Nephron progenitor cell (in vitro differentiated cells): ENCODE data around the gene CTSD.

ENCODE experiments used
- DNase-seq: peaks from one replicate; pipeline ENCODE4 v3.0.0; 2021
- H3K27ac Mint-ChIP-seq: 2 replicates; pipeline ENCODE4 v1.8.0; 2021; ENCODE audit warnings: mild to moderate bottlenecking, moderate library complexity, mixed read lengths
- H3K27me3 Mint-ChIP-seq: 2 replicates; pipeline ENCODE4 v1.8.0; 2021; ENCODE audit warnings: mild to moderate bottlenecking, low read depth, mixed read lengths; ENCODE audit not compliant: poor library complexity
- H3K36me3 Mint-ChIP-seq: 2 replicates; pipeline ENCODE4 v1.8.0; 2021; ENCODE audit warnings: low read depth, mixed read lengths
- H3K4me1 Mint-ChIP-seq: 2 replicates; pipeline ENCODE4 v1.8.0; 2021; ENCODE audit warnings: mixed read lengths
- H3K4me3 Mint-ChIP-seq: 2 replicates; pipeline ENCODE4 v1.8.0; 2021; ENCODE audit warnings: mild to moderate bottlenecking, moderate library complexity, mixed read lengths
- H3K9me3 Mint-ChIP-seq: 2 replicates; pipeline ENCODE4 v1.8.0; 2021; ENCODE audit warnings: mild to moderate bottlenecking, moderate library complexity, mixed read lengths
- CTCF ChIP-seq: fragments of 200-600 bp; sonication (generic); IDR thresholded peaks from 2 replicates; pipeline ENCODE4 v1.5.0; 2021; ENCODE audit warnings: antibody characterized with exemption

Gene CTSD

GRCh38 chr11:1727096-1727690 is 36.5 kb downstream of the CTSD start:
- Mint-ChIP-seq H3K27me3 (peaks cover 64% of the 10 kb centered on the region), H3K4me3 (no peak overlapping the region), H3K9me3 (peaks cover 22% of the 10 kb centered on the region), H3K4me1 (peaks cover 8% of the 10 kb centered on the region), H3K27ac (no peak overlapping the region), H3K36me3 (no peaks in the 10 kb centered on the region)
- DNase-seq, result no peak
- TF ChIP-seq CTCF, result no peak

- Mint-ChIP-seq H3K27me3 (peaks cover 51% of the 10 kb centered on the region), H3K9me3 (peaks cover 29% of the 10 kb centered on the region), H3K4me1 (no peaks in the 10 kb centered on the region), H3K27ac (no peak overlapping the region), H3K4me3 (no peak overlapping the region), H3K36me3 (no peaks in the 10 kb centered on the region)
- no peak for DNase-seq
- TF ChIP-seq CTCF, result no peak
These were observed 43.9 kb downstream of the CTSD start for GRCh38 chr11:1719781-1720180.

- Mint-ChIP-seq H3K36me3 (no peaks in the 10 kb centered on the region), H3K9me3 (peaks cover 21% of the 10 kb centered on the region), H3K27me3 (peaks cover 41% of the 10 kb centered on the region), H3K4me1 (no peaks in the 10 kb centered on the region), H3K27ac (no peak overlapping the region), H3K4me3 (no peak overlapping the region)
- DNase-seq, result no peak
- TF ChIP-seq CTCF, result no peak
These were observed 45.4 kb downstream of the CTSD start for GRCh38 chr11:1718326-1718725.

GRCh38 chr11:1717745-1718144 is 46.0 kb downstream of the CTSD start:
- Mint-ChIP-seq H3K4me3 (no peak overlapping the region), H3K4me1 (no peaks in the 10 kb centered on the region), H3K27ac (no peak overlapping the region), H3K27me3 (peaks cover 38% of the 10 kb centered on the region), H3K36me3 (no peaks in the 10 kb centered on the region), H3K9me3 (peaks cover 16% of the 10 kb centered on the region)
- TF ChIP-seq CTCF, result no peak
- no peak for DNase-seq

- Mint-ChIP-seq H3K4me3 (no peak overlapping the region), H3K9me3 (peaks cover 4% of the 10 kb centered on the region), H3K27ac (peak overlapping the region; percentile 3), H3K4me1 (no peaks in the 10 kb centered on the region), H3K36me3 (no peaks in the 10 kb centered on the region), H3K27me3 (peaks cover 43% of the 10 kb centered on the region)
- no peak for TF ChIP-seq CTCF
- no peak for DNase-seq
These were observed 48.5 kb downstream of the CTSD start for GRCh38 chr11:1714908-1715885.
